ENCODE results near the gene CCNB1.

DNA sequence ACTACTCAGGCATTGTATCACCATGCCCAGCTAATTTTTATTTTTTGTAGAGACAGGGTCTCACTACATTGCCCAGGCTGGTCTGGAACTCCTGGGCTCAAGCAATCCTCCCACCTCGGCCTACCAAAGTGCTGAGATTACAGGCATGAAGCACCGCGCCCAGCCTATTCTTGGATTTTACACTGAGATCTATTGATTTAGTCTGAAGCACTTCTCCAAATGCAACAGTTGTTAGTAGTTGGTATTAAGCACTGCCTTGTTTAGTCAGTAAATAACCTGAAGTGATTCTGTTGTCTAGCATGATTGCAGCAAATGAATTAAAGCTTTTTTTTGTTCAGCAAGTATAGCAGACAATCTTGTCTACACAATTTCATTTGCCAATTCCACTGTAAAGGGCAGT is 8.9 kb upstream of the CCNB1 start:
- TF ChIP-seq YY1 (IDR thresholded peaks at IDR 0.05; ENCODE audit: low read depth) (no peak), CREB1 (IDR thresholded peaks at IDR 0.05; ENCODE audit: low read depth) (no peak), FOXM1 (IDR thresholded peaks at IDR 0.05; ENCODE audit: borderline replicate concordance, low read depth) (no peak), TAF1 (IDR thresholded peaks at IDR 0.05; ENCODE audit: low read depth) (no peak), TCF12 (IDR thresholded peaks at IDR 0.05; ENCODE audit: low read depth) (no peak), EGR1 (IDR thresholded peaks at IDR 0.05) (no peak), EP300 (IDR thresholded peaks at IDR 0.05; ENCODE audit: borderline replicate concordance) (no peak)
- TF ChIP-seq, protein P1, sequence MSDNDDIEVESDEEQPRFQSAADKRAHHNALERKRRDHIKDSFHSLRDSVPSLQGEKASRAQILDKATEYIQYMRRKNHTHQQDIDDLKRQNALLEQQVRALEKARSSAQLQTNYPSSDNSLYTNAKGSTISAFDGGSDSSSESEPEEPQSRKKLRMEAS (IDR thresholded peaks at IDR 0.05), result no peak

Data from Ishikawa (cell line).